Fibroblast of pulmonary artery (primary cell): ENCODE results near the gene SGTB.

Experiments used
- DNase-seq: peaks from one replicate; pipeline ENCODE4 v3.0.0-alpha.2; 2010; ENCODE audit warnings: low read depth
- H3K4me3 ChIP-seq: replicated peaks from 2 replicates; pipeline ENCODE4 v1.5.1; 2011; ENCODE audit warnings: low read depth, mild to moderate bottlenecking, control low read depth, low read length, moderate library complexity
- TF ChIP-seq, protein P1 (sequence below): IDR thresholded peaks from 2 replicates; pipeline ENCODE4 v1.5.1; 2011; ENCODE audit warnings: mild to moderate bottlenecking, control low read depth, low read length, inconsistent platforms; ENCODE audit errors: missing control alignments

The SGTB gene

GRCh38 chr5:65672796-65673195 is 49.1 kb downstream of the SGTB start:
- no peak overlapping the region for H3K4me3 ChIP-seq
- TF ChIP-seq, protein P1, sequence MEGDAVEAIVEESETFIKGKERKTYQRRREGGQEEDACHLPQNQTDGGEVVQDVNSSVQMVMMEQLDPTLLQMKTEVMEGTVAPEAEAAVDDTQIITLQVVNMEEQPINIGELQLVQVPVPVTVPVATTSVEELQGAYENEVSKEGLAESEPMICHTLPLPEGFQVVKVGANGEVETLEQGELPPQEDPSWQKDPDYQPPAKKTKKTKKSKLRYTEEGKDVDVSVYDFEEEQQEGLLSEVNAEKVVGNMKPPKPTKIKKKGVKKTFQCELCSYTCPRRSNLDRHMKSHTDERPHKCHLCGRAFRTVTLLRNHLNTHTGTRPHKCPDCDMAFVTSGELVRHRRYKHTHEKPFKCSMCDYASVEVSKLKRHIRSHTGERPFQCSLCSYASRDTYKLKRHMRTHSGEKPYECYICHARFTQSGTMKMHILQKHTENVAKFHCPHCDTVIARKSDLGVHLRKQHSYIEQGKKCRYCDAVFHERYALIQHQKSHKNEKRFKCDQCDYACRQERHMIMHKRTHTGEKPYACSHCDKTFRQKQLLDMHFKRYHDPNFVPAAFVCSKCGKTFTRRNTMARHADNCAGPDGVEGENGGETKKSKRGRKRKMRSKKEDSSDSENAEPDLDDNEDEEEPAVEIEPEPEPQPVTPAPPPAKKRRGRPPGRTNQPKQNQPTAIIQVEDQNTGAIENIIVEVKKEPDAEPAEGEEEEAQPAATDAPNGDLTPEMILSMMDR = no peak
- peak; percentile 44 for DNase-seq

GRCh38 chr5:65668696-65669095 is 53.2 kb downstream of the SGTB start:
- no peak overlapping the region for H3K4me3 ChIP-seq
- no peak for DNase-seq
- TF ChIP-seq, protein P1 = no peak

GRCh38 chr5:65663804-65664521 is 57.9 kb downstream of the SGTB start:
- no peak overlapping the region for H3K4me3 ChIP-seq
- TF ChIP-seq, protein P1 = peak; percentile 52
- peak; percentile 43 for DNase-seq

DNA sequence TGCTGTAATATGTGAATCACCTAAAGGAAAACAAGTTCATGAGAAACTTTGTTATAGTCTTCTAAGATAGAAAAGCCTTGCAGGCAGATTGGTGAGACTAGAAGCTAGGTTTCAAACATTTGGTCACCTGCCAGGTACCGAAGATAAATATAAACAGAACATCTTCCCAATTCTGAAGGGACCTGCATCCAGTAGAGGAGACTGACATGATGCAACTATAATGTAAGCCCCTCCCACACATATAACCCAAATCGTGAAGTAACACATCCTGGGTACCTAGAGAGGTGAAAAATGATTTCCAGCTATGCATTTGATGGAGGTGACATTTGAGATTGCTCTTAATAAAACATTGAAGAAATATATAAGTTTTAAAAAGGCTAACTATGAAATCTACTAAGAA is 67.2 kb downstream of the SGTB start:
- TF ChIP-seq, protein P1 = no peak
- no peak overlapping the region for H3K4me3 ChIP-seq
- no peak for DNase-seq

GRCh38 chr5:65651144-65651543 is 70.8 kb downstream of the SGTB start:
- no peak overlapping the region for H3K4me3 ChIP-seq
- no peak for DNase-seq
- TF ChIP-seq, protein P1 = no peak

- TF ChIP-seq, protein P1 = no peak
- H3K4me3 ChIP-seq = no peak overlapping the region
- no peak for DNase-seq
Measured at GRCh38 chr5:65647941-65648340, 74.0 kb downstream of the SGTB start.

GRCh38 chr5:65646938-65647337 is 75.0 kb downstream of the SGTB start:
- no peak for DNase-seq
- no peak overlapping the region for H3K4me3 ChIP-seq
- TF ChIP-seq, protein P1 = no peak
